Kidney (tissue), 14 donors: Measurements from ENCODE around the gene ID2. TPM values are rescaled to one million over a fixed set of nuclear protein-coding genes. Genes with fewer than 3 reads are reported as not detected.
A peak's percentile ranks its signal among the peaks of the same experiment; 100 is the strongest.

Source experiments
- DNase-seq, 5 donors: peaks; one replicate each; pipeline ENCODE4 v3.0.0-alpha.2; 2013 to 2020
- FAIRE-seq: peaks from 2 replicates; lab custom pipeline; 2012; peaks lifted over from hg19 to GRCh38; lab: Jason Lieb, UNC
- H3K27ac ChIP-seq, 2 donors: one replicate each; pipeline ENCODE4 v1.7.0; 2013; ENCODE audit warnings: low read depth in 2 of 2, low read length in 2 of 2, inconsistent platforms in 1 of 2
- H3K27me3 ChIP-seq: one replicate; pipeline ENCODE4 v1.7.1; 2013; ENCODE audit warnings: low read length, inconsistent platforms; ENCODE audit not compliant: control insufficient read depth, insufficient read depth
- H3K36me3 ChIP-seq, 3 donors: one replicate each; pipeline versions ENCODE4 v1.7.0 to v1.7.1; 2013; ENCODE audit warnings: low read length in 3 of 3, control low read depth in 1 of 3, inconsistent platforms in 1 of 3; ENCODE audit not compliant: insufficient read depth in 3 of 3, control insufficient read depth in 2 of 3
- H3K4me1 ChIP-seq, 3 donors: one replicate each; pipeline versions ENCODE4 v1.7.0 to v1.7.1; 2013; ENCODE audit warnings: low read length in 3 of 3, inconsistent platforms in 1 of 3, low read depth in 1 of 3; ENCODE audit not compliant: control insufficient read depth in 2 of 3, insufficient read depth in 2 of 3
- H3K4me3 ChIP-seq, 3 donors: one replicate each; pipeline versions ENCODE4 v1.7.0 to v1.8.1; 2013; ENCODE audit warnings: low read length in 3 of 3, control low read depth in 1 of 3, inconsistent platforms in 1 of 3
- H3K9ac ChIP-seq, 3 donors: one replicate each; pipeline versions ENCODE4 v1.7.0 to v1.7.1; 2013; ENCODE audit warnings: low read length in 3 of 3, control low read depth in 1 of 3, inconsistent platforms in 1 of 3
- H3K9me3 ChIP-seq, 3 donors: one replicate each; pipeline versions ENCODE4 v1.7.0 to v1.7.1; 2013; ENCODE audit warnings: low read length in 3 of 3, control low read depth in 1 of 3, inconsistent platforms in 1 of 3; ENCODE audit not compliant: control insufficient read depth in 2 of 3, insufficient read depth in 1 of 3
- CTCF ChIP-seq: IDR thresholded peaks from 3 replicates; pipeline ENCODE4 v1.5.1; 2012; ENCODE audit warnings: mild to moderate bottlenecking, moderate library complexity, borderline replicate concordance; ENCODE audit not compliant: insufficient read depth; ENCODE audit errors: extremely low read depth
- intact Hi-C: fragments of 100-400 bp; cut with DNase I; formaldehyde crosslinking; loops from one replicate; pipeline ENCODE4 v1.11.1; 2022
- polyA plus RNA-seq: library from polyadenylated mRNA; stranded (reverse); fragments of 350-450 nt; fragmentation: Illumina TruSeq; extraction: RNeasy Lipid Tissue Mini Kit (QIAGEN cat#74804); gene quantifications from one replicate; pipeline ENCODE4 v1.2.3, GENCODE V29; 2014; ENCODE audit warnings: low read depth, low replicate concordance; ENCODE audit not compliant: insufficient read depth
- total RNA-seq: library from RNA; stranded (reverse); fragmentation: NEBNext Ultra II Directional; extraction: Animal tissue kit (Norgen Biotek cat#: 25700); gene quantifications from one replicate; pipeline ENCODE4 v1.2.1, GENCODE V29; 2021
- donor health status: control.
- donor health status: control.
- donor health status: control.
- donor health status: control.
- donor health status: control.
- donor health status: DM: yes; HTN: yes; CAD: no.
- donor health status: Normal renal cell carcinoma (clear cell type).

The ID2 gene
- total and polyA plus RNA-seq, 2 donors from 2014 or later = 74.6 to 113 TPM

- no peak for FAIRE-seq
Observed at GRCh38 chr2:8671802-8672201, 10.1 kb upstream of the ID2 start.

GRCh38 chr2:8672940-8673339, 8.9 kb upstream of the ID2 start:
- no peak for DNase-seq
- FAIRE-seq = no peak
- no peak for TF ChIP-seq CTCF
- Histone ChIP-seq H3K9me3 (peaks cover 0 to 7% (median 0%) of the 10 kb centered on the region in 3 donors), H3K27ac (no peak overlapping the region), H3K27me3 (no peaks in the 10 kb centered on the region), H3K36me3 (no peaks in the 10 kb centered on the region), H3K4me1 (peaks cover 0 to 15% (median 4%) of the 10 kb centered on the region in 3 donors), H3K9ac (no peak overlapping the region), H3K4me3 (no peak overlapping the region)
- intact Hi-C loops = no loop called here

More at GRCh38 chr2:8671802-8672201, 10.1 kb upstream of the ID2 start:
- no peak overlapping the region for H3K27ac ChIP-seq
- H3K9ac ChIP-seq = no peak overlapping the region
- intact Hi-C loops = no loop called here
- H3K36me3 ChIP-seq = no peaks in the 10 kb centered on the region
- no peak overlapping the region for H3K4me3 ChIP-seq
- H3K4me1 ChIP-seq = peaks cover 0 to 15% (median 4%) of the 10 kb centered on the region in 3 donors
- no peaks in the 10 kb centered on the region for H3K27me3 ChIP-seq
- no peak for DNase-seq
- H3K9me3 ChIP-seq = peaks cover 0 to 7% (median 0%) of the 10 kb centered on the region in 3 donors
- TF ChIP-seq CTCF = no peak

- intact Hi-C loops = no loop called here
- Histone ChIP-seq H3K4me3 (no peak overlapping the region), H3K9ac (no peak overlapping the region), H3K9me3 (peaks cover 0 to 7% (median 0%) of the 10 kb centered on the region in 3 donors), H3K27me3 (no peaks in the 10 kb centered on the region), H3K36me3 (no peaks in the 10 kb centered on the region), H3K27ac (no peak overlapping the region), H3K4me1 (peaks cover 0 to 15% (median 4%) of the 10 kb centered on the region in 3 donors)
- DNase-seq = peak in 1 of 5 donors; percentile 16
- no peak for TF ChIP-seq CTCF
- no peak for FAIRE-seq
Observed at GRCh38 chr2:8673381-8673780, 8.5 kb upstream of the ID2 start.
